SJSA1 (cell line): ENCODE results near the gene DDR2. TPM values are rescaled to one million over a fixed set of nuclear protein-coding genes. Genes with fewer than 3 reads are reported as not detected.
A peak's percentile ranks its signal among the peaks of the same experiment; 100 is the strongest.

ENCODE experiments used
- DNase-seq, 2 experiments: peaks; one replicate each; pipeline ENCODE4 v3.0.0-alpha.2; 2015 to 2020; ENCODE audit warnings: low spot score in 2 of 2, low read depth in 1 of 2
- H3K27ac ChIP-seq: fragments of 250-450 bp; sonication (Bioruptor Pico); 2 replicates; pipeline ENCODE4 v1.5.1; 2020; ENCODE audit warnings: mild to moderate bottlenecking, moderate library complexity
- H3K27me3 ChIP-seq: fragments of 250-450 bp; sonication (Bioruptor Pico); replicated peaks from 2 replicates; pipeline ENCODE4 v1.5.1; 2020; ENCODE audit warnings: mild to moderate bottlenecking, moderate library complexity
- H3K36me3 ChIP-seq: fragments of 250-450 bp; sonication (Bioruptor Pico); 2 replicates; pipeline ENCODE4 v1.5.1; 2020; ENCODE audit warnings: mild to moderate bottlenecking
- H3K4me1 ChIP-seq: fragments of 250-450 bp; sonication (Bioruptor Pico); replicated peaks from 2 replicates; pipeline ENCODE4 v1.6.1; 2021; ENCODE audit warnings: mild to moderate bottlenecking
- H3K4me3 ChIP-seq: fragments of 250-450 bp; sonication (Bioruptor Pico); 2 replicates; pipeline ENCODE4 v1.5.1; 2020; ENCODE audit warnings: mild to moderate bottlenecking
- H3K9me3 ChIP-seq: fragments of 250-450 bp; sonication (Bioruptor Pico); replicated peaks from 2 replicates; pipeline ENCODE4 v1.5.1; 2020; ENCODE audit warnings: mild to moderate bottlenecking
- total RNA-seq: library from RNA; depleted of rRNA; stranded (reverse); fragments of >200 nt; shearing (Covaris generic); gene quantifications from 2 replicates; pipeline ENCODE4 v1.2.3, GENCODE V29; 2014

Gene DDR2
- total RNA-seq, 1 experiment from 2014 or later, result 62.8 TPM

DNA sequence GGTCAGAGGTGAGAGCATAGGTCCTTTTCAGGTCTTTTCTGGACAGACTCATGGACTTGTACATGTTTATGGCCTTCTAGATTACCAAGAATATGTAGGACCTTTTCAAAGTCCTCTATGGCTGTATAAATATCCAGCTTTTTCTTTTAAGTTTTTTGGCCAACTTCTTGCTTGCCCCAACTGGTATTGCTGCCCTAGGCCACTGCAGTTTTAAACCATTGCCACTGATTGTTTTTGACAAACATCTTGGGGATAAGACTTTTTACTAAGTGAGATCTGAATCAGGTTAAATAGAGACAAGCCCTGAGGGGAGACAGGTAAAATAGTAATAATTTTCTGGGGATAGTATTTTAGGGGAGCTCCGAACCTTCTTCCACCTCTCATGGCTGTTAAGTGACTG is 14.8 kb upstream of the DDR2 start:
- Histone ChIP-seq H3K36me3 (no peaks in the 10 kb centered on the region), H3K4me1 (peaks cover 6% of the 10 kb centered on the region), H3K27me3 (no peaks in the 10 kb centered on the region), H3K27ac (no peak overlapping the region), H3K4me3 (no peak overlapping the region), H3K9me3 (no peaks in the 10 kb centered on the region; the same call in 1 of the 2 replicates)
- DNase-seq, result no peak

DNA sequence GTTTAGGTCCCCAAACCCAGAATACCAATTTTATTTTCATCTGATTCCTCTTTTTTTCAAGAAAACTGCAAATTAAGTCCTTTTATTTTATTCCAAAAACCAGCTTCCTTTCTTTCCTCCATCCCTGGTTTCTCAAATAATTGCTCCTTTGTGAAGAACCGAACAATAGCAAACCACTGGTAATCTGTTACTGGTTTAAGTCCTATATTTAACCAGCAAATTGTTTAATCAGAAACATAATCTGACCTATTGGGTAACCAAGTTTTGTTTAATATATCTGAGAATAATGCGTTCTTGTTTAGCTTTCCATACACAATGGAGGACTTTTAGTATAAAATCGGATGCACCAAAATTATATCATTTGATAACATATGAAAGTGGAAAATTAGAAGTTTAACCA is 13.2 kb upstream of the DDR2 start:
- Histone ChIP-seq H3K36me3 (no peaks in the 10 kb centered on the region), H3K4me3 (no peak overlapping the region)
- no peak for DNase-seq

GRCh38 chr1:162621256-162621655 is 11.0 kb upstream of the DDR2 start:
- Histone ChIP-seq H3K27ac (no peak overlapping the region), H3K9me3 (no peaks in the 10 kb centered on the region; the same call in 1 of the 2 replicates), H3K4me3 (no peak overlapping the region), H3K27me3 (no peaks in the 10 kb centered on the region), H3K36me3 (no peaks in the 10 kb centered on the region), H3K4me1 (peaks cover 2% of the 10 kb centered on the region; the same call in 1 of the 2 replicates)
- DNase-seq, result no peak

More for the DNA sequence above, 13.2 kb upstream of the DDR2 start:
- Histone ChIP-seq H3K27ac (no peak overlapping the region), H3K9me3 (no peaks in the 10 kb centered on the region; the same call in 1 of the 2 replicates), H3K27me3 (no peaks in the 10 kb centered on the region), H3K4me1 (no peaks in the 10 kb centered on the region)

DNA sequence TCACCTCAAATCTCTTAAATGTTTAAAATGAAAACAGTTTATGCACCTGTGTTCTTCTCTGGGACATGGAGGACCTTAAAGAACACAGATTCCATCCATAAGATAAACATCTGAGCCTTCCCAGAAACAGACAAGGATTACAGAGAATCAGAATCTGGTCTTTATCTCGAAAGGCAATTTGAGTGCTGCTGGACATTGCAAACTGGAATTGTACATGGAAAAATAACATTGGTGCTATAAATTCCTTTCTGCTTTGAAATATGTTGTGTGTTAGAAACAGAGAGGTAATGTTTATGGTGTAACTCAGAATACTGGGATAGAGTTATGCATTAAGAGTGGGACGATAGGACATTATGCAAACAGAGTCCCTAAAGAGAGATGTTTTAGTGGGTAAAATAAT is 6.6 kb upstream of the DDR2 start:
- H3K27me3 ChIP-seq, result no peaks in the 10 kb centered on the region
- no peak for DNase-seq
- peaks cover 35% of the 10 kb centered on the region for H3K4me1 ChIP-seq
- no peak overlapping the region for H3K4me3 ChIP-seq
- no peaks in the 10 kb centered on the region for H3K9me3 ChIP-seq
- no peaks in the 10 kb centered on the region for H3K36me3 ChIP-seq
- no peak overlapping the region for H3K27ac ChIP-seq

GRCh38 chr1:162626094-162626493 is 6.2 kb upstream of the DDR2 start:
- peaks cover 39% of the 10 kb centered on the region for H3K4me1 ChIP-seq
- H3K9me3 ChIP-seq, result no peaks in the 10 kb centered on the region
- H3K36me3 ChIP-seq, result no peaks in the 10 kb centered on the region
- H3K27ac ChIP-seq, result no peak overlapping the region
- no peak for DNase-seq
- no peaks in the 10 kb centered on the region for H3K27me3 ChIP-seq
- no peak overlapping the region for H3K4me3 ChIP-seq

DNA sequence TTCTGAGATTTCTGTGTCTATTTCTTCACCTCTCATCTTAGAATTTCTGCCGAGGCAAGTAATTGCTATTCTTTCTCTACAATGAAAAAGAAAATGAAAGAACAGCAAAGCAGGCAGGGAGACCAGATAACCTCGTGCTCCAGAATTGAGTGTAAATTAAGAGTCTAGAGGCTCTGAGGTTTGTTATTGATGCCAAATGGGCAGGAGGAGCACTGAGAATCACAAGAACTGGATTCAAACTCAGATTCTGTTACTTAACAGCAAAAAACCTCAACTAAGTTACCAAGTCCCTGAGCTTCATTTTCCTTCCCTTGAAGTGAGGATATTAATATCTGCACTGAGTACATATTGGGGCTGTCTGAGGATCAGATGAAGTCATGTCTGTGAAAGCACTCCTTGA is 5.5 kb upstream of the DDR2 start:
- peak overlapping the region; percentile 3; the same call in 1 of the 2 replicates for H3K4me3 ChIP-seq
- no peaks in the 10 kb centered on the region for H3K36me3 ChIP-seq
- no peak for DNase-seq
- H3K27ac ChIP-seq, result 0 out of 2 replicates have a peak overlapping the region, but pooled peaks have one; percentile 7
- no peaks in the 10 kb centered on the region for H3K9me3 ChIP-seq
- H3K4me1 ChIP-seq, result peaks cover 46% of the 10 kb centered on the region
- no peaks in the 10 kb centered on the region for H3K27me3 ChIP-seq

GRCh38 chr1:162627662-162628296 is 4.5 kb upstream of the DDR2 start:
- no peaks in the 10 kb centered on the region for H3K36me3 ChIP-seq
- peaks cover 48% of the 10 kb centered on the region for H3K4me1 ChIP-seq
- DNase-seq, result peak in 1 of 2 experiments; percentile 28
- H3K27me3 ChIP-seq, result no peaks in the 10 kb centered on the region
- H3K27ac ChIP-seq, result no peak overlapping the region
- H3K9me3 ChIP-seq, result no peaks in the 10 kb centered on the region
- no peak overlapping the region for H3K4me3 ChIP-seq

GRCh38 chr1:162629077-162629627 is 3.1 kb upstream of the DDR2 start:
- DNase-seq, result no peak
- H3K4me3 ChIP-seq, result no peak overlapping the region
- peaks cover 52% of the 10 kb centered on the region for H3K4me1 ChIP-seq

DNA sequence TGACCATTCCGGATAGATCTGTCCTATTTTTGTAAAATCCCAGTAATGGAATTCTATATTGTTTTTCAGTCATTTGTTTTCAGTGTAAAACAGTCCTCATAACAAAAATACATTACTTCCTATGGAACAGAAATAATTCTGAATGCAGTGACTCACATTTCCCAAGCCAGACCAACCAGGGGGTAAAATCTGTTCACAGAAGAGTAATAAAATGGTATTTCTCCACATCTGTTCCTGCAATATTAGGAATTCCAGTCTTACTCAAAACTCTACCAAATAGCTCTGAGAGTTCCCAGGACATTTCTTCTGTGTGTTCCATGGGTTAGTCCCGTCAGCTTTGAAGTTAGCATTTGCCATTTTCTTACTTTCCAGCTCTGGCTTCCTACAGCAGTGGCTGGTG is 2.6 kb upstream of the DDR2 start:
- H3K27ac ChIP-seq, result peak overlapping the region; percentile 86; the same call in 1 of the 2 replicates
- H3K4me3 ChIP-seq, result no peak overlapping the region
- H3K27me3 ChIP-seq, result no peaks in the 10 kb centered on the region
- no peaks in the 10 kb centered on the region for H3K36me3 ChIP-seq
- DNase-seq, result peak in 1 of 2 experiments; percentile 17
- H3K9me3 ChIP-seq, result no peaks in the 10 kb centered on the region
- H3K4me1 ChIP-seq, result peaks cover 57% of the 10 kb centered on the region

More at GRCh38 chr1:162629077-162629627, 3.1 kb upstream of the DDR2 start:
- Histone ChIP-seq H3K27ac (no peak overlapping the region), H3K27me3 (no peaks in the 10 kb centered on the region), H3K36me3 (no peaks in the 10 kb centered on the region), H3K9me3 (no peaks in the 10 kb centered on the region)

DNA sequence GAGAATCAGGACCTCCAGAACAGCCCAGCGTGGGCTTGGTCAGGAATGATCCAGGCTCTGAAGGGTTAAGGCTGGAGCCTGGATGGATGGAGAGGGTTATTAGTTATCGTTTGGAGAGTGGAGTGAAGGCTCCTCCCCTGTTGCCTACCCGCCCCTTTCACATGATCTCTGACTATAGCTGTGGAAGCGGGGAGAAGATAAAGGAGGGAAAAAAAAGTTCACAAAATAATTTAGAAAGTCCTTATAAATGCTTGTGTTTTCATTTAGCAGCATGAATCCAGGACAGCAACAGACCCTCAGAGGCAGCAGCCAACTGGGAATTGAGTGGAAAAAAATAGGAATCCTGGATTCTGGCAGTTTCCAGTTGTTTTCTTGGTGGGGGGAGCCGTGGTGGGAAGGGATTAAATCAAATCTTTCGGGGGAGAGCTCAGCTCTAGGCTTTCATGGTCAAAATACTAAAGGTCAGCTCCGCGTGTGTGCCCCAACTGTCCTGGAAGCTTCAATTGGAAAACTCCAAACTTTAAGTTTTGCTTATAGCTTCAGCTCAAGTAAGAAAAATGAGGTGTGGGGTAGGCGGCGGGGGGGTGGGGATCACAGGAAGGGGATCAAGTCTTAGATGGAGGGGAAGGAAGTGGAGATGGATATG is 595 bp upstream of the DDR2 start:
- Histone ChIP-seq H3K9me3 (no peaks in the 10 kb centered on the region), H3K27ac (peak overlapping the region; percentile 86), H3K4me3 (peak overlapping the region; percentile 46), H3K4me1 (peaks cover 61% of the 10 kb centered on the region), H3K36me3 (no peaks in the 10 kb centered on the region), H3K27me3 (no peaks in the 10 kb centered on the region)
- peak; percentile 55 to 63 for DNase-seq

- Histone ChIP-seq H3K4me1 (peaks cover 52% of the 10 kb centered on the region), H3K4me3 (peak overlapping the region; percentile 46), H3K27me3 (no peaks in the 10 kb centered on the region), H3K27ac (peak overlapping the region; percentile 86), H3K9me3 (no peaks in the 10 kb centered on the region), H3K36me3 (no peaks in the 10 kb centered on the region)
- DNase-seq, result peak in 1 of 2 experiments; percentile 65
These were observed 425 bp downstream of the DDR2 start for GRCh38 chr1:162632698-162633080.

DNA sequence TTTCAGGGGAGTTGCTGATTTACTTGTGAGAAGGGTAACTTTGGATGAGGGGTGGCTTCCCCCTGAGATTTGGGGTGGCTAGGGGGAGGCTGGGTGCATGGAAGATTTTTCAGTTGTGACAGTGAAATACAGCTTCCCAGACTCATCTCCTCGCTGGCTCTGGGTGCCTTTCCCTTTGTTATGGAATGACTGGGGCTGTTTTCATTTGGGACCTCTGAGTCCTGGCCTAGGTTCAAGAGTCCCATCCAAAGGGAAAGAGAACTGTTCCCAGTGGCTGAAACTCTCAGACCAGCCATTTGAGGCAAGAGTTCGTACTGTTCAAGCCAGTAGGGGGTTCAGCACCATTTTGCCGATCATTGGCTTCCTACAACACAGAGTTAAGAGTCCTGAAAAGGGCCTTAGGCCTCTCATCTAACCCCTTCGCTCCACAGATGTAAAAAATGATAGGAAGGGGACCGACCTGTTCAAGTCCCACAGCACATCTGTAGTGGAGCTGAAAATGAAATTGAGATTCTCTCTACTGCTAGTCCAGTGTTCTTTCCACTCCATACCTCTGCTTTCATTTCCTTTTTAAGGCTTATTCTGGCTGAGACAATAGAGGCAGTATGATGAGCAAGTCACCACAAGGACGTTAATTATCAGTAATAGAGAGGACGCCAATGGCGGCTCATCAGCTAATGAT is 958 bp downstream of the DDR2 start:
- Histone ChIP-seq H3K27me3 (no peaks in the 10 kb centered on the region), H3K4me3 (peak overlapping the region; percentile 46), H3K4me1 (peaks cover 52% of the 10 kb centered on the region), H3K36me3 (no peaks in the 10 kb centered on the region), H3K9me3 (no peaks in the 10 kb centered on the region), H3K27ac (peak overlapping the region; percentile 86)
- peak in 1 of 2 experiments; percentile 62 for DNase-seq

GRCh38 chr1:162635418-162635817 is 3.2 kb downstream of the DDR2 start:
- Histone ChIP-seq H3K27ac (no peak overlapping the region), H3K4me1 (peaks cover 35% of the 10 kb centered on the region), H3K27me3 (no peaks in the 10 kb centered on the region), H3K4me3 (no peak overlapping the region), H3K9me3 (no peaks in the 10 kb centered on the region), H3K36me3 (peaks cover 10% of the 10 kb centered on the region)
- DNase-seq, result no peak

DNA sequence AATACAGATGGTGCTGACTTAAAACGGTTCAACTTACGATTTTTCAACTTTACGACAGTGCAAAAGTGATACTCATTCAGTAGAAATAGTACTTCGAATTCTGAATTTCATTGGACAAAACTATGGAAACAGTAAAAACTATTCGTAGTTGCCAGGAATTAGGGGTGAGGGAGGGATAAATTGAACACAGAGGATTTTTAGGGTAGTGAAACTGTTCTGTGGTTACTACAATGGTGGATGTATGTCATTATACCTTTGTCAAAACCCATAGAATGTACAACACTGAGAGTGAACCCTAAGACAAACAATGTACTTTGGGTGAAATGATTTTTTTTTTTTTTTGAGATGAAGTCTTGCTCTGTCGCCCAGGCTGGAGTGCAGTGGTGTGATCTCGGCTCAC is 7.5 kb downstream of the DDR2 start:
- no peak for DNase-seq
- Histone ChIP-seq H3K9me3 (no peaks in the 10 kb centered on the region), H3K27ac (no peak overlapping the region), H3K36me3 (peaks cover 28% of the 10 kb centered on the region), H3K4me3 (no peak overlapping the region), H3K27me3 (no peaks in the 10 kb centered on the region), H3K4me1 (peaks cover 10% of the 10 kb centered on the region)
